Activated T-cell treated with anti-CD3 and anti-CD28 coated beads for 24 hours (primary cell): ENCODE data around the gene UBE2H.
"Not testable (repeated sequence)": the region's sequence is repeated elsewhere in the genome, so short reads cannot be mapped to it uniquely, and the experiment has no call there.

ENCODE experiments used
- DNase-seq: peaks from one replicate; pipeline ENCODE4 v3.0.0-alpha.2; 2020; ENCODE audit warnings: low read depth

The UBE2H gene

DNA sequence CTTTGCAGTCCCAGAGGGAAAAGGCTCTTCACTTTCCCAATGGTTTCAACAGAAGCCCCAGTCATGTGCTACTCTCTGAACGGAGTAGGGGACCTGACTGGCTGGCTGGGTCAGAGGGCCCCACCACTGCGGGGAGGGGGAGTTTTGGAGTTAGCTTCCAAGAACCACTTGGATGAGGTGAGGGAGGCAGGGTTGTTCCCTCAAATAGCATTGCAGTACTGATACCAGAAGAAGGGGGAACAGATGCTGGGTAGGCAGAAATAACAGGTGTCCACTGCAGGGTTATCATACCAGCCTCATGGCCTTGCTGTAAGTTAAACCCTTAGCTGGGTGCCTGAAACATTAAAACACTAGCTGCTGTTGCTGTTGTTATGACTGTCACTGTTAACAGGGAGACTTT lies 131.3 kb downstream of the UBE2H start:
- no peak for DNase-seq

- no peak for DNase-seq
Observed at GRCh38 chr7:129816742-129817141, 136.0 kb downstream of the UBE2H start.

DNA sequence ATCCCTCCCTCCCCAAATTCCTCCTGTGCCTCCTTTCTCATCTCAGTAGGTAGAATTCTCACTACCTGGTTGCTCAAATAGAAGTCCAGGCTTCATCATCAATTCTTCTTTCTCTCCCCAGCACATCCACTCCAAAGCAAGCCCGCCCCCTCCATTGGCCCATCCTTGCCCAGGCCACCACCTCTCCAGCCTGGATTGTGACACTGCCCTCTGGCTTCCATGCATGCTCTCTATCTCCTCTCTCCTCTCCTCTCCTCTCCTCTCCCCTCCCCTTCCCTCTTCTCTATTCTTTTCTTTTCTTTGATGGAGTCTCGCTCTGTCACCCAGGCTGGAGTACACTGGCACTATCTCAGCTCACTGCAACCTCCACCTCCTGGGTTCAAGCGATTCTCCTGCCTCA lies 144.9 kb downstream of the UBE2H start:
- no peak for DNase-seq

DNA sequence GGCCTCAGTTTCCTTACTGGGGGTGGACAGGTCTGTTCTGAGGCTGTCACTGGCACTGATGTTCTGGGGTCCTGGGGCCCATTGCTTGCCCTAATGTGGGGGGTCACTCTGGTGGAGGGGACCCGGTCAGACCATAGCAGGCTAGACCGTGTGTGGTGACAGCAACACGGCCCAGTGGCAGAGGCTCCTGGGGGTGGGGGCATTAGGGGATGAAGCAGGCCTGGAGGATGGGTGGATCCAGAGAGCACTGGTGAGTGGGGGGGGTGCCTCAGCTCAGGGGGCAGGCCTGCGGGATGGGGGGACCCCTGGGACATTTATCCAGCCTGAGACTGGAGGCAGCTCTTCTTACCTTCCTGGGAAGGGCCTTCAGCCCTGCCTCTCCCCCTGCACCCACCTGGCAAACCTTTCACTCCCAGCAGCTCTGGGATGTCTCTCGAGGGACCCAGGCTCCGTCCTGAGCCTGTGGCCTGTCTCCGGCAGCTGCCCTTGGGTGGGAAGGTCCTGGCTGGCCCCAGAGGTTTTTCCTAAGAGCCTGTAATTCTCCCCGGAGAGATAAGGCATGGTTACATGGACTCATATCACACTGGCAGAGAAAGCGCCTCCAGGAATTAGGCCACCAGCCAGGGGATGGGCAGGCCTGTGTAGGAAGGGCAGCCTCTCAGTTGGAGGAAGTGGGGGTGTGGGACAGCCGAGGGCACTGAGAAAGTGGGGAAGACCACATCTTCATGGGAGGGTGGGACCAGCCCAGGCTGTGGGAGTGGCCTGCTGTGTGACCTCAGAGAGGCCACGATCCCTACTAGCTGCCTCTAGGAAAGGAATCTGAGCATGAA lies 147.7 kb downstream of the UBE2H start:
- DNase-seq, result no peak

DNA sequence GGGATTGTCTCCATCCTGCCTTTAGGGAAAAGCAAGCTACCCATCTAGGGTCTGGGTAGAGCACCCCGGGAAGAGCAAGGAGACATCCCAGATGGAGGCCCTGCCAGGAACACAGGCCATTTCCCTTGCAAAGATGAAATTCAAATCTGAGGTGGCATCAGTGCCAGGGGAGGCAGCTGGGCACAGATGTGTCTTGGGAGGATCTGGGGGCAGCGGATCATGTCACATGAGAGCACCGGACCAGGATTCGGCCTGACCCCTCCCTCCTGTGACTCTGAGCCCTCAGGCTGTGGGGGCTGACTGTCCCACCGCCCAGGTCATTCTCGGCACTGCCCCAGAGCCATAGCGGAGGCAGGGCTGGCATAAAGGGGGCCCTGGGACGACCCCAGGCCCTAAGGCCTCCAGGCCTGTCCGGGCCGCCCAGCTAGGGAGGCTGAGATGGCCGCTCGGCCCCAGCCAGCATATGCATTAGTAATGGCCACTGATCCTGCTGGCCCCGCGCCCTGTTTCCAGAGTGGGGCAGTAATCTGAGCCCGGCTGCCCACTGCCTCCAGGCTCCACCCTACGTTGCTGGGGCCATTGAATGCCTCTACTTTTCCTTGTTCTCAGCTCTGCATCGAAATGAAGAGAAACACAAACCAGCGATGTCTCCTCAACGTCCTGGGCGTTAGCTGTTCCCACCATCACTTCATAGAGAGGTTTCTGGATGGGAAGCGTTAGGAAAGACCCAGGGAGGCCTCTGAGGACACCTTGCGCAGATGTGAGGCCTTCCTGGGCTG lies 148.5 kb downstream of the UBE2H start:
- DNase-seq, result no peak

GRCh38 chr7:129803546-129804081 lies 149.1 kb downstream of the UBE2H start:
- no peak for DNase-seq

DNA sequence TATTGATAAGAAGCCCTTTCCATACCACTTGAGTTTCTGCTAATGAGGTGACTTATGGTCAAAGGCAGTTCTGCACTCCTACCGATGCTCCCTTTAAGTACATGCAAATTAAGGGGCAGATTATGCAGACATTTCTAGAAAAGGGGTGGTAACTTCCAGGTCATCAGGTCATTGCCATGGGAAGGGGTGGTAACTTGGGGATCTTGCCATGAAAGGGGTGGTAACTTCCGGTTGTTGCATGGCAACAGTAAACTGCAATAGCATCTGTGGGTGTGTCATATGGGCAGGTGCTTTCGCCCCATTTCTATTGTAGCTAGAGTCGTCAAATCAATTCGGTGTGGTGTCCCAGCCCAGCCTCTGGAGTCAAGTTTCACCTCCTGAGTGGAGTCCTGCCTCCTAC lies 150.9 kb downstream of the UBE2H start:
- DNase-seq, result no peak

GRCh38 chr7:129800901-129801300 lies 151.9 kb downstream of the UBE2H start:
- DNase-seq, result no peak

GRCh38 chr7:129799350-129799955 lies 153.3 kb downstream of the UBE2H start:
- no peak for DNase-seq

DNA sequence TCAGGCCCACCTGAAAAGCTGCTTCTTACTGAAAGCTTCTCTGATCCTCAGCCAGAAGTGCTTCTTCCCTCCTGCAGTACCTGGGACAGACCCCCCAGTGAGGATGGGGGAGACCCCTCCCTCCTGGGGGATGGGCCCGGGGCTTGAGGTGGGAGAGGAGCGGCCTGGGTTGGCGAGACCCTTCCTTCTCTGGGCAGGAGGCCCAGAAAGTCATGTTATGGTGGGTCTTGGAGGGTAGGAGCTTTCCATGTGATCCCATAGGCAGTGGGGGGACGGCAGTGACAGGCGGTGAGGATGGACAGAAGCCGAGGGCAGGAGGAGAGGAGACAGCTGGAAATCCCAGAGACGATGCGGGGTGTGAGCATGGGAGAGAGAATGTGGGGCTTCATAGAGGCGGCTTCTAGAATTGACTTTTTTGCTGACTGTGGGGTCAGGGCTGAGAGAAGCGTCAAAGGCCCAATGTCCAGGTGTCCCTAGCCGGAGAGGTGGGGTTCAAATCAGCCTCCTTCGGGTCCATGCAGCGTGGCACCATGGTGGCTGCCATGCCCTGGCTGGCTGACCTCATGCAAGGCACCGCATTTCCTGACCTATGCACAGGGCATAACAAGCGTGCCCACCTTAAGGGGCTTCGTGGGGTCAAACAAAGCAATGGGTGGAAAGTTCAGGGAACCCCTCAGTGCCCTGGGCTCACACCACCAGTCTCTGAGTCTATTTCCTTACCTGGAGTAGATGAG lies 154.0 kb downstream of the UBE2H start:
- DNase-seq, result no peak

- DNase-seq, result no peak
Observed at GRCh38 chr7:129797214-129797789, 155.5 kb downstream of the UBE2H start.

DNA sequence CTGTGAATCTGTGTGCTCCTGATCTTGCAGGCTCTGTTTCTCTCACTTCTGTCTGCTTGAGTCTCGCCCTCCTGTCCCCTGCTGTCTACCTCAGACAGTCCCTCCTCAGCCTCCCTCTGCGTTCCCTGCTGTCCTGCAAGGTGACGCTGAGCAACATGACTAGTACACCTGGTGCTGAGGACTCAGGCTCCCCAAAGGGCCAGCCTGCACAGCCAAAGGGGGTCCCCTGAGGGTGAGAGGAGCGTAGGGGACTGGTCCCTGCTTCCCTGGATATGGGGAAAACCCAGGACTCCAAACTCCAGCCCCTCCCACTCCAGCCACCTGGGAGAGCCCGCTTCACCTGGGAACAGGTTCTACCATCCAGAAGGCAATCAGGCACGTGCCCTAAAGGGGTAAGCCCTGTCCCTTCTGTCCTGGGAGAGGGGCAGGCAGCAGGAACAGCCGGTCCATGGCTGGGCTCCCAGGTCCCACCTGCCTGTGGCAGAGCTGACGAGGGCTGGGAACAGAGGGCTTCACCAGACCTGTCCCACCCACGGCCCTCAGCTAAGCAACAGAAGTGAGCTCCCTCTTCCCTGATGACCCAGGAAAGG lies 156.5 kb downstream of the UBE2H start:
- no peak for DNase-seq

- not testable (repeated sequence) for DNase-seq
Observed at GRCh38 chr7:129794461-129794860, 158.3 kb downstream of the UBE2H start.

- no peak for DNase-seq
Observed at GRCh38 chr7:129793506-129794310, 159.1 kb downstream of the UBE2H start.

DNA sequence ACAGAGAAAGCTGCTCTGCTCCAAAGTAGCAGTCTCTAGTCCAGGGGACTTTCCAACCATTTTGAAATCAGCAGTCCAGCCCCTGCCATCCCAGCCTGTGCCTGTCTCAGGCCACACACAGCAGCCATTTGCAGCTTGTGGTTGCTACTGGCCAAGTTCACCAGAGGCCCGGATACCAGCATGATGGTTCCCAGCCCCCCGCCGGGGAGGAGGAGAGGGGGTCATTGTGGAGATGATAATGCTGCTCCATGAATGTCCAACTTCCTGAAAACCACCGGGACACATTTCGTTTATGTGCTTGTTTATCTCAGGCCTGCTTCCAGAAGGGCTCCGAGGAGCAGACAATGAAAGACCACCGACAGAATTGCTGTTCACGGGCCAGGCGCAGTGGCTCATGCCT lies 160.0 kb downstream of the UBE2H start:
- DNase-seq, result no peak

DNA sequence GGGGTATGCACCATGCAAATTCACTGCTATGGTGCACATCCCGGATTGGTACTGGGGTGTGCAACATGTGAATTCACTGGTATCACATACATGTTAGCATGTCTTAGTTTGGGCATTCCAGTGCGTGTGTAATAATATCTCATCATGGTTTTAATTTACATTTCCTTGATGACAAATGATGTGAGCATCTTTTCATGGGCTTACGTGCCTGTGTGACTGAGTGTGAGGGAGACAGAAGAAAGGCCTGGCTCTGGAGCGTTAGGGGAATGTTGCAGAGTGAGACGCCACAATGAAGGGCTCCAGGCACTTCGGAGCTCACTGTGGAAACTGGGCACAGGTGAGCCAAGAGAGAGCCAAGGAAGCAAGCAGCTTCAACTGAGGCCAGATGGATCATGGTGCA lies 162.6 kb downstream of the UBE2H start:
- no peak for DNase-seq

GRCh38 chr7:129789652-129790051 lies 163.1 kb downstream of the UBE2H start:
- DNase-seq, result no peak

GRCh38 chr7:129789000-129789399 lies 163.8 kb downstream of the UBE2H start:
- no peak for DNase-seq

GRCh38 chr7:129786825-129787563 lies 165.8 kb downstream of the UBE2H start:
- DNase-seq, result no peak
